Neutrophil (primary cell): ENCODE results near the gene ASPSCR1.
"Not testable (repeated sequence)": the region's sequence is repeated elsewhere in the genome, so short reads cannot be mapped to it uniquely, and the experiment has no call there.

Experiments
- H3K27ac ChIP-seq: fragments of 200-600 bp; sonication (generic); 2 replicates; pipeline ENCODE4 v1.5.1; 2016; ENCODE audit warnings: mild to moderate bottlenecking, moderate library complexity
- H3K27me3 ChIP-seq: fragments of 200-600 bp; sonication (generic); 2 replicates; pipeline ENCODE4 v1.6.0; 2016; ENCODE audit warnings: mild to moderate bottlenecking
- H3K36me3 ChIP-seq: fragments of 200-600 bp; sonication (generic); 2 replicates; pipeline ENCODE4 v1.5.1; 2017
- H3K4me1 ChIP-seq, 2 experiments: fragments of 200-600 bp in 1 of 2; sonication (generic) in 1 of 2; 1 replicate in 1 of 2; 2 replicates in 1 of 2; pipeline versions ENCODE4 v1.5.1 to v1.6.1; 2013 to 2016; ENCODE audit warnings: low read depth in 1 of 2, low read length in 1 of 2, mild to moderate bottlenecking in 1 of 2, moderate library complexity in 1 of 2; ENCODE audit not compliant: control insufficient read depth in 1 of 2, insufficient read depth in 1 of 2
- H3K4me3 ChIP-seq, 2 experiments: fragments of 200-600 bp in 1 of 2; sonication (generic) in 1 of 2; 1 replicate in 1 of 2; 2 replicates in 1 of 2; pipeline ENCODE4 v1.5.1; 2013 to 2016; ENCODE audit warnings: low read depth in 1 of 2, low read length in 1 of 2, mild to moderate bottlenecking in 1 of 2, moderate library complexity in 1 of 2
- H3K9me3 ChIP-seq: fragments of 200-600 bp; sonication (generic); 2 replicates; pipeline ENCODE4 v1.5.1; 2016
- CTCF ChIP-seq: fragments of 200-600 bp; sonication (generic); IDR thresholded peaks from 2 replicates; pipeline ENCODE4 v1.5.1; 2016; ENCODE audit warnings: antibody characterized with exemption

ASPSCR1 gene

GRCh38 chr17:81976332-81977210, 858 bp upstream of the ASPSCR1 start:
- Histone ChIP-seq H3K4me1 (peaks cover 29 to 34% of the 10 kb centered on the region in 2 experiments), H3K9me3 (no peaks in the 10 kb centered on the region), H3K4me3 (peak overlapping the region; percentile 78 to 83), H3K36me3 (no peaks in the 10 kb centered on the region), H3K27me3 (peaks cover 14% of the 10 kb centered on the region), H3K27ac (peak overlapping the region; percentile 93)
- TF ChIP-seq CTCF, result no peak

- no peaks in the 10 kb centered on the region for H3K36me3 ChIP-seq
- no peak overlapping the region for H3K27ac ChIP-seq
- peaks cover 29 to 34% of the 10 kb centered on the region in 2 experiments for H3K4me1 ChIP-seq
- peaks cover 11% of the 10 kb centered on the region for H3K27me3 ChIP-seq
- H3K9me3 ChIP-seq, result no peaks in the 10 kb centered on the region
- peak overlapping the region in 1 of 2 experiments; percentile 78 for H3K4me3 ChIP-seq
- TF ChIP-seq CTCF, result no peak
Observed at GRCh38 chr17:81978524-81979298, 1.3 kb downstream of the ASPSCR1 start.

GRCh38 chr17:81980122-81980521, 2.7 kb downstream of the ASPSCR1 start:
- TF ChIP-seq CTCF, result no peak
- H3K36me3 ChIP-seq, result peaks cover 12% of the 10 kb centered on the region
- H3K27me3 ChIP-seq, result peaks cover 8% of the 10 kb centered on the region
- H3K4me3 ChIP-seq, result no peak overlapping the region
- H3K27ac ChIP-seq, result no peak overlapping the region
- peaks cover 24 to 28% of the 10 kb centered on the region in 2 experiments for H3K4me1 ChIP-seq
- no peaks in the 10 kb centered on the region for H3K9me3 ChIP-seq

GRCh38 chr17:81980707-81981343, 3.4 kb downstream of the ASPSCR1 start:
- peaks cover 23 to 26% of the 10 kb centered on the region in 2 experiments for H3K4me1 ChIP-seq
- peaks cover 18% of the 10 kb centered on the region for H3K36me3 ChIP-seq
- no peak overlapping the region for H3K27ac ChIP-seq
- TF ChIP-seq CTCF, result no peak
- no peak overlapping the region for H3K4me3 ChIP-seq
- H3K27me3 ChIP-seq, result peaks cover 8% of the 10 kb centered on the region
- no peaks in the 10 kb centered on the region for H3K9me3 ChIP-seq

GRCh38 chr17:81981511-81981910, 4.1 kb downstream of the ASPSCR1 start:
- H3K27me3 ChIP-seq, H3K9me3 ChIP-seq, H3K4me3 ChIP-seq, H3K27ac ChIP-seq: not testable (repeated sequence)
- Histone ChIP-seq H3K4me1 (peaks cover 20 to 22% of the 10 kb centered on the region in 2 experiments), H3K36me3 (peaks cover 25% of the 10 kb centered on the region)
